Mesodermal cell (in vitro differentiated cells): Measurements from ENCODE around the gene GZMH. TPM values are rescaled to one million over a fixed set of nuclear protein-coding genes. Genes with fewer than 3 reads are reported as not detected.
"Not testable (repeated sequence)": the region's sequence is repeated elsewhere in the genome, so short reads cannot be mapped to it uniquely, and the experiment has no call there.

ENCODE experiments used
- H3K27ac ChIP-seq: 2 replicates; pipeline ENCODE4 v1.7.0; 2013; ENCODE audit warnings: mild to moderate bottlenecking, low read depth, low read length, moderate library complexity; ENCODE audit not compliant: severe bottlenecking
- H3K36me3 ChIP-seq: 2 replicates; pipeline ENCODE4 v1.7.1; 2013; ENCODE audit warnings: mild to moderate bottlenecking, low read length, moderate library complexity; ENCODE audit not compliant: control insufficient read depth, insufficient read depth
- H3K4me1 ChIP-seq: one replicate; pipeline ENCODE4 v1.7.1; 2013; ENCODE audit warnings: mild to moderate bottlenecking, low read length; ENCODE audit not compliant: insufficient read depth, control insufficient read depth, poor library complexity, severe bottlenecking
- H3K4me3 ChIP-seq: 2 replicates; pipeline ENCODE4 v1.7.0; 2013; ENCODE audit warnings: low read length, control low read depth, mild to moderate bottlenecking; ENCODE audit not compliant: insufficient read depth, poor library complexity, severe bottlenecking; ENCODE audit errors: extremely low read depth
- H3K9me3 ChIP-seq: 2 replicates; pipeline ENCODE4 v1.7.1; 2013; ENCODE audit warnings: mild to moderate bottlenecking, low read length, moderate library complexity; ENCODE audit not compliant: control insufficient read depth
- WGBS, 2 experiments: methylation state at CpG; one replicate each; pipeline ENCODE4 v1.1.5; 2013; ENCODE audit warnings: missing lambda C conversion rate in 2 of 2; ENCODE audit not compliant: insufficient coverage in 2 of 2; 5-methylcytosine and 5-hydroxymethylcytosine counted together
- polyA plus RNA-seq, 2 experiments: library from polyadenylated mRNA; stranded (reverse); fragments of 50-300 nt; gene quantifications; one replicate each; pipeline ENCODE4 v1.2.3, GENCODE V29; 2013

The GZMH gene
- not detected for polyA plus RNA-seq (2013, experiment 1 of 2)
- not detected for polyA plus RNA-seq (2013, experiment 2 of 2)

DNA sequence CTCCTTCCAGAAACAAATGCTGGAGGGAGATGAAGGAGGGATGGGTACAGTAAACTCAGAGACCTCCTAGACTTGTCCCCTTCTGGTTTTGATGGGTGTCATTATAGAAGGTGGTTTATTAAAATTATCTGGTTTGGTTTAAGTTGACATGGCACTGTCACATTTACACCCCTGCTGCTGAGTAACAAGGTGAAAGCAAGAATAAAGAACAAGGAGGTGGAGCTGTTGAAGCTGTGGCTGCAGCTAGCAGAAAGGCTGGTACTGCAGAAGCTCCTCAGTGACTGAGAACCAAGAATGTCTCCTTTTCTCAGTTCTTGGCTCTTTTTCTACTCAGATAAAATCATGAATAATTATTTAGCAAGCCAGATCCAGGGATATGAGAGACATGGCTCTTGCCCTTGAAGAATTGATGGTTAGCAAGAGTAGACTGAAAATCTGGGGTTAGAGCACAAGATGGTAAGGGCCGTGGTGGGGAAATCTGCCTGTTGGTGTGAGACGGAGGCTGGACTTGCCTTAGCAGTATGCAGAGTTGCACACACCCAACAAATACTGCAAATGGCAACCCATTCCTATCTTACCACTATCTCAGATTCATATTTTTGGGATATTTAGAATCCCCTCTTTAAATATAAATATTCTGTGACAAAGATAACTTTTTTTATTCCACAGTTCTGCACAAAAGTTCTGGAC lies at the start of gene GZMH:
GZMH (minus strand) TSS at position 31 of the 690 bp plus-strand sequence. CDS start 72 bp downstream, outside the sequence.
- WGBS, 2 experiments, result 100% methylated on average over 1 of the region's 2 CpGs; no CpG with 5 or more reads in 1 of the 2 experiments
- H3K4me1 ChIP-seq, result no peaks in the 10 kb centered on the region
- no peaks in the 10 kb centered on the region for H3K9me3 ChIP-seq
- H3K36me3 ChIP-seq, result no peaks in the 10 kb centered on the region
- H3K4me3 ChIP-seq, result no peak within 1 kb of the TSS
- H3K27ac ChIP-seq, result no peak within 1 kb of the TSS

DNA sequence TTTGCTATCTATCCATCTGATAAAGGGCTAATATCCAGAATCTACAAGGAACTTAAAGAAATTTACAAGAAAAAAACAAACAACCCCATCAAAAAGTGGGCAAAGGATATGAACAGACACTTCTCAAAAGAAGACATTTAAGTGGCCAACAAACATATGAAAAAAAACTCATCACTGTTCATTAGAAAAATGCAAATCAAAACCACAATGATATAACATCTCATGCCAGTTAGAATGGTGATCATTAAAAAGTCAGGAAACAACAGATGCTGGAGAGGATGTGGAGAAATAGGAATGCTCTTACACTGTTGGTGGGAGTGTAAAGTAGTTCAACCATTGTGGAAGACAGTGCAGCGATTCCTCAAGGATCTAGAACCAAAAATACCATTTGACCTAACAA lies 38.9 kb upstream of the GZMH start:
- H3K27ac ChIP-seq, H3K4me1 ChIP-seq, H3K4me3 ChIP-seq, H3K36me3 ChIP-seq, H3K9me3 ChIP-seq: not testable (repeated sequence)
- no CpG with 5 or more reads among the region's 1 CpG for WGBS, 2 experiments

GRCh38 chr14:24639905-24640304 lies 30.4 kb upstream of the GZMH start:
- Histone ChIP-seq H3K27ac (no peak overlapping the region), H3K9me3 (no peaks in the 10 kb centered on the region), H3K4me1 (no peaks in the 10 kb centered on the region), H3K4me3 (no peak overlapping the region), H3K36me3 (no peaks in the 10 kb centered on the region)
- WGBS, 2 experiments, result 100% methylated on average over 1 to 3 of the region's 3 CpGs

- H3K36me3 ChIP-seq, result no peaks in the 10 kb centered on the region
- WGBS, 2 experiments, result 100% methylated on average over 1 of the region's 3 CpGs
These were observed 29.8 kb upstream of the GZMH start for GRCh38 chr14:24639270-24639669.

DNA sequence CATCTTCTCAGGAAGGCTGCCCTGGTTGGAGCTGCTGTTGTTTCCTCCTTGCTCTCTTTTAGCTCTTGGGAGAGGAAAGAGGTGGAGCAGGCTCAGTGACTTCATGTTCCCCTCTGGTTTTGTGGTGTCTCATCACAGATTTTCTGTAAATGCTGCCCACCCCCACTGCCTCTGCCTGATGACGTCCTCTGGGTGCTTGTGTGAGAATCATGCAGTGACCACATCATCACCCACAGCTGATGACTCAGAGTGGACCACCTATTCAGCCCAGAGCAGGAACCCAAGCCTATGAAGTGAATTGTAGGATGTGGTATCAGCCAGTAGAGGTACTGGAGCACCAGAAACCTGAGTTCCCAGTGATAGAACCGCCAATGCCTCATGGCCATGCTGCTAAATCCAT lies 24.7 kb upstream of the GZMH start, which contains the start of gene GZMB:
GZMB (minus strand) TSS at position 33 of the 400 bp plus-strand sequence; CDS start at position 3, 30 bp downstream.
- H3K4me1 ChIP-seq, result no peaks in the 10 kb centered on the region
- no peaks in the 10 kb centered on the region for H3K36me3 ChIP-seq
- no peak within 1 kb of the TSS for H3K4me3 ChIP-seq
- 79 to 100% methylated on average over 2 of the region's 2 CpGs for WGBS, 2 experiments
- H3K27ac ChIP-seq, result no peak within 1 kb of the TSS
- H3K9me3 ChIP-seq, result no peaks in the 10 kb centered on the region

More at GRCh38 chr14:24639270-24639669, 29.8 kb upstream of the GZMH start:
- no peaks in the 10 kb centered on the region for H3K9me3 ChIP-seq
- H3K27ac ChIP-seq, result no peak overlapping the region
- no peak overlapping the region for H3K4me3 ChIP-seq
- H3K4me1 ChIP-seq, result no peaks in the 10 kb centered on the region

DNA sequence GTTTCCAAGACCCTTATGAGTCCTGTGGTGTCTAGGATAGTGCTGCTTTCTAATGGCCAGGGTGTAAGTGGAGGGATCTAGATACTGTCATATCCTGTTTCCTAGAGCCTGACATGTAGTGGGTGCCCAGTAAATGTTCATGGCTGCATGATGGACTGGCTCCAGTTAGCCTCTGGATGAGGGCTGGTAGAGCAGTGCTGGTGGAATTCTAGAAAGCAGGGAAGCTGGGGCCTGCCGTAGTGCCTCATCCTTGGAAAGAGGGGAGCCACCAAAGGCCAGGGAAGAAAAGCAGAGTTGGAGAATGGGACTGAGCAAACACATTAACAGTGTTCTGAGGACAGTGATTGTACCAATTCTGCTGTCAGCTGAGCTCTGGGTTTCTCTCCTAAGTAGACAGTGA lies 23.9 kb upstream of the GZMH start:
- no peak overlapping the region for H3K4me3 ChIP-seq
- 93 to 100% methylated on average over 1 of the region's 1 CpG for WGBS, 2 experiments
- H3K4me1 ChIP-seq, result no peaks in the 10 kb centered on the region
- no peaks in the 10 kb centered on the region for H3K36me3 ChIP-seq
- H3K9me3 ChIP-seq, result no peaks in the 10 kb centered on the region
- no peak overlapping the region for H3K27ac ChIP-seq

GRCh38 chr14:24632761-24633160 lies 23.3 kb upstream of the GZMH start:
- H3K4me1 ChIP-seq, result no peaks in the 10 kb centered on the region
- no peak overlapping the region for H3K27ac ChIP-seq
- 65 to 73% methylated on average over 5 of the region's 6 CpGs for WGBS, 2 experiments
- no peak overlapping the region for H3K4me3 ChIP-seq
- no peaks in the 10 kb centered on the region for H3K36me3 ChIP-seq
- H3K9me3 ChIP-seq, result no peaks in the 10 kb centered on the region

DNA sequence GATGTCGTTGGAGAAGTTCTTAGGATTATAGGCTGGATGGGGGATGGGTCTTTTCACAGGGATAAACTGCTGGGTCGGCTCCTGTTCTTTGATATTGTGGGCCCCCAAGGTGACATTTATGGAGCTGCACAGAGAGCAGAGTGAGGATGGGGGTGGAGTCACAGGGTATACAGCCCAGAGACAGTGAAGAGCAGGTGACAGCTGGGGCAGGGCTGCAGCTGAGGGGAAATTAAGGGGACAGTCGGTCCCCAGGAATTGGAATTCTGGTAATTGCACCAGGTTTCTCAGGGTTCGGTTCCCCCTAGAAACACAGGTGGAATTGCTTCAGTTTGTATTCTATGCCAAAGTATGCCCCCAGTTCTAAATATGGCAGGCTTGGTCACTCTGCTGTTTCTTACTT lies 22.9 kb upstream of the GZMH start:
- WGBS, 2 experiments, result 81 to 92% methylated on average over 3 to 4 of the region's 4 CpGs
- no peaks in the 10 kb centered on the region for H3K9me3 ChIP-seq
- H3K4me3 ChIP-seq, result no peak overlapping the region
- H3K36me3 ChIP-seq, result no peaks in the 10 kb centered on the region
- H3K27ac ChIP-seq, result no peak overlapping the region
- H3K4me1 ChIP-seq, result no peaks in the 10 kb centered on the region

DNA sequence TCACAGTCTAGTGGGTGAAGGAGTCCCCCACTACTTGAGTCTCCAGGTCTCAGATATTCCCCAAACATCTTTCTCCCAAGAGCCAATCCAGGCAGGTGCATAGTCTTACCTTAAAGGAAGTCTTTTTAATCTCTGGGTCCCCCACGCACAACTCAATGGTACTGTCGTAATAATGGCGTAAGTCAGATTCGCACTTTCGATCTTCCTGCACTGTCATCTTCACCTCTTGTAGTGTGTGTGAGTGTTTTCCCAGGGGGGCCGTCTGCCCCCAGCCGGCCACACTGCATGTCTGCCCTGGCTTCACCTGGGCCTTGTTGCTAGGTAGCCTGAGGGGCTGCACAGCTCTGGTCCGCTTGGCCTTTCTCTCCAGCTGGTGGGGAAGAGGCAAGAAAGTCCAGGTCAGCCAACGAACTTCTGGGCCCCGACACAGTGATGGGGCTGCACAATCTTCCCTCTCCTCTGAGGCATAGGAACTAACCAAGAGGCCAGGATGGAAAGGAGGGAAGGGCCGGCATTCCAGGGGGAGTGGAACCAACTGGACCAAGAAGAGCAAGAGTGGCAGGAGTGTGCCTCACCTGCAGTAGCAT lies 22.4 kb upstream of the GZMH start:
- Histone ChIP-seq H3K36me3 (no peaks in the 10 kb centered on the region), H3K27ac (no peak overlapping the region), H3K9me3 (no peaks in the 10 kb centered on the region), H3K4me3 (no peak overlapping the region), H3K4me1 (no peaks in the 10 kb centered on the region)
- WGBS, 2 experiments, result 90 to 100% methylated on average over 4 to 5 of the region's 11 CpGs

GRCh38 chr14:24630872-24631477 lies 21.5 kb upstream of the GZMH start:
- no peaks in the 10 kb centered on the region for H3K9me3 ChIP-seq
- no peak overlapping the region for H3K27ac ChIP-seq
- no peak overlapping the region for H3K4me3 ChIP-seq
- 97% methylated on average over 6 to 7 of the region's 10 CpGs for WGBS, 2 experiments
- H3K4me1 ChIP-seq, result no peaks in the 10 kb centered on the region
- H3K36me3 ChIP-seq, result no peaks in the 10 kb centered on the region
